MM.1S (cell line): Measurements from ENCODE around the gene NEDD8.

ENCODE experiments used
- DNase-seq: peaks from one replicate; pipeline ENCODE4 v3.0.0-alpha.2; 2015
- H2AFZ ChIP-seq: fragments of 300-600 bp; sonication (generic); 2 replicates; pipeline ENCODE4 v1.6.0; 2016; ENCODE audit warnings: antibody characterized with exemption, low read length
- H3F3A ChIP-seq: fragments of 300-600 bp; sonication (generic); 2 replicates; pipeline ENCODE4 v1.6.1; 2016; ENCODE audit warnings: mild to moderate bottlenecking, antibody characterized with exemption, low read length, moderate library complexity, mixed read lengths; ENCODE audit not compliant: insufficient read depth
- H3K27ac ChIP-seq: fragments of 300-600 bp; sonication (generic); 2 replicates; pipeline ENCODE4 v1.5.1; 2016; ENCODE audit warnings: mild to moderate bottlenecking, low read length
- H3K27me3 ChIP-seq: fragments of 300-600 bp; sonication (generic); replicated peaks from 2 replicates; pipeline ENCODE4 v1.6.0; 2016; ENCODE audit warnings: low read length; ENCODE audit not compliant: insufficient read depth
- H3K36me3 ChIP-seq: fragments of 300-600 bp; sonication (generic); replicated peaks from 2 replicates; pipeline ENCODE4 v1.6.1; 2016; ENCODE audit warnings: mild to moderate bottlenecking, low read length, mixed read lengths; ENCODE audit not compliant: insufficient read depth
- H3K4me1 ChIP-seq: fragments of 300-600 bp; sonication (generic); 2 replicates; pipeline ENCODE4 v1.6.1; 2016; ENCODE audit warnings: low read length, mixed read lengths
- H3K4me2 ChIP-seq: fragments of 300-600 bp; sonication (generic); 2 replicates; pipeline ENCODE4 v1.6.0; 2016; ENCODE audit warnings: low read depth, low read length
- H3K4me3 ChIP-seq: fragments of 300-600 bp; sonication (generic); 2 replicates; pipeline ENCODE4 v1.5.1; 2016; ENCODE audit warnings: low read length, mixed read lengths
- H3K79me2 ChIP-seq: fragments of 300-600 bp; sonication (generic); 2 replicates; pipeline ENCODE4 v1.6.1; 2016; ENCODE audit warnings: mixed run types, low read length, mixed read lengths
- H3K9ac ChIP-seq: fragments of 300-600 bp; sonication (generic); 2 replicates; pipeline ENCODE4 v1.6.1; 2016; ENCODE audit warnings: low read length, mixed read lengths
- H3K9me2 ChIP-seq: fragments of 300-600 bp; sonication (generic); replicated peaks from 2 replicates; pipeline ENCODE4 v1.6.1; 2016; ENCODE audit warnings: mild to moderate bottlenecking, low read length, mixed read lengths; ENCODE audit not compliant: insufficient read depth
- H3K9me3 ChIP-seq: fragments of 300-600 bp; sonication (generic); replicated peaks from 2 replicates; pipeline ENCODE4 v1.6.1; 2016; ENCODE audit warnings: mild to moderate bottlenecking, low read length, mixed read lengths; ENCODE audit not compliant: insufficient read depth
- H4K20me1 ChIP-seq: fragments of 300-600 bp; sonication (generic); 2 replicates; pipeline ENCODE4 v1.6.1; 2016; ENCODE audit warnings: mild to moderate bottlenecking, low read length, moderate library complexity, mixed read lengths; ENCODE audit not compliant: insufficient read depth
- EZH2 ChIP-seq: fragments of 300-600 bp; sonication (generic); optimal IDR thresholded peaks from 2 replicates; pipeline ENCODE3; 2017; ENCODE audit warnings: low read depth, mild to moderate bottlenecking, antibody characterized with exemption, low read length, mixed read lengths
- EZH2phosphoT487 ChIP-seq: fragments of 300-600 bp; sonication (generic); IDR thresholded peaks from 2 replicates; pipeline ENCODE4 v1.6.1; 2018; ENCODE audit warnings: antibody characterized with exemption, low read length
- TF ChIP-seq, protein P1 (sequence below): fragments of 300-600 bp; sonication (generic); IDR thresholded peaks from 2 replicates; pipeline ENCODE4 v1.5.1; 2016; ENCODE audit warnings: antibody characterized with exemption, low read length, mixed read lengths

NEDD8 gene

DNA sequence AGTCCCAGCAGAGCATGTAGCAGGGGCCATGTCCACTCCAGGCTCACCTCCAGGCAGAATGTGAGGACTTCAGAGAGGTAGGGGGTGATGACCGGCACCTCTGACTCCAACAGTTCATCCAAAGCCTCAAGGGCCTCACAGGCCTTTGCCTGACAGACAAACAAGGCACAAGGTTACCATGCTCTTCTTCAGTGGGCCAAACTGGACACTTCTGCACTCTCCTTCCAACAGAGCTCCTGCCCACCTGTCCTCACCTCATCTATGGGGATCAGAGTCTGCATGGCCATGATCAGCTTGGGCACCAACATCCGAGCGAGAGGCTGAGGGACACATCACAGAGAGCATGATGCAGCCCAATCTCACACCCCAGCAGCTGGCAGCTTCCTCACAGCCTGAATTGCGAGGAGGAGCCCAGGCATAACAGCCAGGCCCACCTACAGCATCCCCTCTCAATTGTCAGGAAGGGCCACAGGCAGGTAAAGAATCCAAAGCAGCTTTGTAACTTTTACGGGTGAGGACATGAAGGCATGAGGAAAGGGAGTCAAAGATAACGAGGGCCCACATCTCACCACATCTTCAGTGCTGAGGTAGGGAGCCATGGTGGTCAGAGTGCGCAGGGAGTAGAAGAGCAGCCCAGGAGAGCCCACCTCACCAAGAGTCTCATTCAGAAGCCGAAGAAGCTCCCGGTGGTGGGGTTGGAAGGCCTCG is 45.2 kb downstream of the NEDD8 start:
- Histone ChIP-seq H3K79me2 (peaks cover 6% of the 10 kb centered on the region; the same call in 1 of the 2 replicates), H3K4me2 (no peak overlapping the region), H3K36me3 (no peaks in the 10 kb centered on the region), H3K9me2 (no peaks in the 10 kb centered on the region), H3K9ac (no peak overlapping the region), H3K9me3 (no peaks in the 10 kb centered on the region), H3K4me3 (no peak overlapping the region), H3K27ac (no peak overlapping the region), H3K27me3 (no peaks in the 10 kb centered on the region), H3K4me1 (peaks cover 5% of the 10 kb centered on the region; the same call in 1 of the 2 replicates), H2AFZ (no peak overlapping the region), H3F3A (peaks cover 14% of the 10 kb centered on the region), H4K20me1 (no peaks in the 10 kb centered on the region)
- no peak for TF ChIP-seq EZH2
- TF ChIP-seq, protein P1, sequence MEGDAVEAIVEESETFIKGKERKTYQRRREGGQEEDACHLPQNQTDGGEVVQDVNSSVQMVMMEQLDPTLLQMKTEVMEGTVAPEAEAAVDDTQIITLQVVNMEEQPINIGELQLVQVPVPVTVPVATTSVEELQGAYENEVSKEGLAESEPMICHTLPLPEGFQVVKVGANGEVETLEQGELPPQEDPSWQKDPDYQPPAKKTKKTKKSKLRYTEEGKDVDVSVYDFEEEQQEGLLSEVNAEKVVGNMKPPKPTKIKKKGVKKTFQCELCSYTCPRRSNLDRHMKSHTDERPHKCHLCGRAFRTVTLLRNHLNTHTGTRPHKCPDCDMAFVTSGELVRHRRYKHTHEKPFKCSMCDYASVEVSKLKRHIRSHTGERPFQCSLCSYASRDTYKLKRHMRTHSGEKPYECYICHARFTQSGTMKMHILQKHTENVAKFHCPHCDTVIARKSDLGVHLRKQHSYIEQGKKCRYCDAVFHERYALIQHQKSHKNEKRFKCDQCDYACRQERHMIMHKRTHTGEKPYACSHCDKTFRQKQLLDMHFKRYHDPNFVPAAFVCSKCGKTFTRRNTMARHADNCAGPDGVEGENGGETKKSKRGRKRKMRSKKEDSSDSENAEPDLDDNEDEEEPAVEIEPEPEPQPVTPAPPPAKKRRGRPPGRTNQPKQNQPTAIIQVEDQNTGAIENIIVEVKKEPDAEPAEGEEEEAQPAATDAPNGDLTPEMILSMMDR: no peak
- no peak for DNase-seq

DNA sequence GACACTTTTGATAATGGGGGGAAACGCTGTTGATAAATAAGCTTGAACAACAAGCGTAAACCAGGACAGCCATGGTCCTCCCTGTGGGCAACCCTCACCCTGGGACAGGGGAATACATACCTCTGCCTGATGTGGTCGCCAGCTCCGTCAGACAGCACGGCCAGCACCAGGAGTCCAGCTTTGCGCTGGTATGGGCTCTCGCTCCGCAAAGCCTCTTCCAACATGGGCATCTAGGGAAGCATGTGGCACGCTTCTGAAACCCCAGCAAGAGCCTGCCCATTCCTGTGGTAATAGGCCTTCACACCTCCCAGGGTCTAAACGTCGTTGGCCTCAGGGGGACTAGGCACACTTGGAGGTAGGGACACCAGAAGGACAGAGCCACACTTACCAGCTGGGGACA is 46.4 kb downstream of the NEDD8 start:
- Histone ChIP-seq H3K4me2 (no peak overlapping the region), H2AFZ (no peak overlapping the region), H3K27ac (no peak overlapping the region), H3K27me3 (no peaks in the 10 kb centered on the region), H4K20me1 (no peaks in the 10 kb centered on the region), H3K79me2 (peaks cover 4% of the 10 kb centered on the region; the same call in 1 of the 2 replicates), H3K9me2 (no peaks in the 10 kb centered on the region), H3K36me3 (no peaks in the 10 kb centered on the region), H3F3A (peaks cover 14% of the 10 kb centered on the region), H3K4me1 (peaks cover 5% of the 10 kb centered on the region; the same call in 1 of the 2 replicates), H3K9me3 (no peaks in the 10 kb centered on the region), H3K4me3 (no peak overlapping the region), H3K9ac (no peak overlapping the region)
- no peak for DNase-seq
- TF ChIP-seq EZH2 (no peak), EZH2phosphoT487 (no peak)
- TF ChIP-seq, protein P1: no peak

DNA sequence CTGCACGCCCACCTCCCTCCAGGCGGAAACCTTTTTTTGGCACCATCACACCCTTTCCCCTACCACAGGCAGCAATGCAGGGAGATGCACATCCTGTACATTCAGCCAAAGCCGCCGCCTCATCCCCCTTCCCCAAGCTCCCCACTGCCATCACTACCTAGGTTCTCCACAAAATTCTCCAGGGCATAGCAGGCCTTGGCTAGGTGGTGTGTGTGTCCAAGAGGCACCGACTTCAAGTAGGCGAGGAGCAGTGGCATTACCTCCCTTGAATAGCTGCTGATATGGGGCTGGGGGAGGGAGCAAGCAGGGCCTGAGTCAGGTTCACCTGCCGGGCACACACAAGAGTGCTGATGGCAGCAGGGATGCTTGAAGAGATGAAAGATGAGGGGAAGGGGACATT is 47.1 kb downstream of the NEDD8 start:
- H3K9me2 ChIP-seq: no peaks in the 10 kb centered on the region
- H3K27me3 ChIP-seq: no peaks in the 10 kb centered on the region
- H2AFZ ChIP-seq: no peak overlapping the region
- H3K4me2 ChIP-seq: no peak overlapping the region
- peaks cover 4% of the 10 kb centered on the region; the same call in 1 of the 2 replicates for H3K79me2 ChIP-seq
- DNase-seq: no peak
- no peak overlapping the region for H3K27ac ChIP-seq
- H3K9ac ChIP-seq: no peak overlapping the region
- H4K20me1 ChIP-seq: no peaks in the 10 kb centered on the region
- no peak overlapping the region for H3K4me3 ChIP-seq
- no peaks in the 10 kb centered on the region for H3K36me3 ChIP-seq
- H3F3A ChIP-seq: peaks cover 14% of the 10 kb centered on the region
- no peaks in the 10 kb centered on the region for H3K9me3 ChIP-seq
- H3K4me1 ChIP-seq: peaks cover 5% of the 10 kb centered on the region; the same call in 1 of the 2 replicates
- TF ChIP-seq, protein P1: no peak
- TF ChIP-seq EZH2phosphoT487: no peak
- TF ChIP-seq EZH2: no peak
